ENCODE results near the gene AP1G1.
"Not testable (repeated sequence)": the region's sequence is repeated elsewhere in the genome, so short reads cannot be mapped to it uniquely, and the experiment has no call there.

Gene AP1G1

DNA sequence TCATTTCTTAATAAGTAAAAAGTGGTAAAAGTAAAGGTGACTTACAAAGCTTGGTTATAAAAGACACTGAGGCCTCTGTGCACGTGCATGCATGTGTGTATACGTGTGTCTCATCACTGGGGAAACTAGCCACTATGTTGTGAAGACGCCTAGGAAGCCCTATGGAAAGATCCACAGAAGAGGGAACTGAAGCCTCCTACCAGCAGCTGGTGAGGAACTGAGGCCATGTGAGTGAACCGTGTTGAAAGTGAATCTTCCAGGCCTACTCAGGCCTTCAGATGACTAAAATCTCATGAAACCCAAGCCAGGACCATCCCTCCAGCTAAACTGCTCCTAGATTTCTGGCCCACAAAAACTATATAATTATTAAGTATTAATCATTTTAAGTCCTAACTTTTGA lies 107.8 kb downstream of the AP1G1 start:
- DNase-seq (no peak), ATAC-seq (replicated peaks) (no peak)
- Mint-ChIP-seq H3K36me3 (ENCODE audit: insufficient read depth) (peaks cover 10% of the 10 kb centered on the region), H3K4me3 (no peak overlapping the region), H3K27ac (no peak overlapping the region), H3K9me3 (no peaks in the 10 kb centered on the region), H3K4me1 (ENCODE audit: low read depth in 2 of 2) (peaks cover 0 to 4% of the 10 kb centered on the region in 2 donors), H3K27me3 (no peaks in the 10 kb centered on the region)

DNA sequence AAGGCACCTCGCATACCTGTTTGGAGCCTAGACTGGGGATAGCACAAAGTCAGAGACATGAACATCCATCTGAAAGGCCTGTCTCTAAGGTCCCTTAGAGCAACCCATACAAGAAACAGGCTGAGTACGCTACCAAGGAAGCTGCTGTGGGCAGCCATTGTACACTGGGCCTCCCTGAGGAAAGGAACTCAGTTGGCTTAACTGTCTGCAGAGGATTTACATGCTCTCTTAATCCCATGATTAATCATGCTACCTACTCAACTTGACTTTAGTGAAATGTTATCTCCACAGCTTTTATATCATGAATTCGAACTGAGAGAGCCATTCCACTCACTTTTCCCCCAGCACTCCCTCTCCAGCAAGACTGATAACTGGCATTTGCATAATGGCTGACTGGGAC lies 110.1 kb downstream of the AP1G1 start:
- no peak for DNase-seq
- ATAC-seq (replicated peaks) = no peak
- no peak overlapping the region for H3K27ac Mint-ChIP-seq
- no peaks in the 10 kb centered on the region for H3K27me3 Mint-ChIP-seq
- H3K4me3 Mint-ChIP-seq = no peak overlapping the region
- H3K4me1 Mint-ChIP-seq (ENCODE audit: low read depth in 2 of 2) = peaks cover under 1% of the 10 kb centered on the region in 2 donors
- no peaks in the 10 kb centered on the region for H3K9me3 Mint-ChIP-seq
- H3K36me3 Mint-ChIP-seq (ENCODE audit: insufficient read depth) = peaks cover 7% of the 10 kb centered on the region

GRCh38 chr16:71693164-71693563 lies 115.5 kb downstream of the AP1G1 start:
- H3K36me3 Mint-ChIP-seq (ENCODE audit: insufficient read depth) = peaks cover 13% of the 10 kb centered on the region
- ATAC-seq (replicated peaks) (no peak), DNase-seq (no peak)
- H3K27ac Mint-ChIP-seq = no peak overlapping the region
- H3K9me3 Mint-ChIP-seq = no peaks in the 10 kb centered on the region
- H3K4me1 Mint-ChIP-seq (ENCODE audit: low read depth in 2 of 2) = peaks cover 4 to 5% of the 10 kb centered on the region in 2 donors
- H3K4me3 Mint-ChIP-seq = no peak overlapping the region
- no peaks in the 10 kb centered on the region for H3K27me3 Mint-ChIP-seq

DNA sequence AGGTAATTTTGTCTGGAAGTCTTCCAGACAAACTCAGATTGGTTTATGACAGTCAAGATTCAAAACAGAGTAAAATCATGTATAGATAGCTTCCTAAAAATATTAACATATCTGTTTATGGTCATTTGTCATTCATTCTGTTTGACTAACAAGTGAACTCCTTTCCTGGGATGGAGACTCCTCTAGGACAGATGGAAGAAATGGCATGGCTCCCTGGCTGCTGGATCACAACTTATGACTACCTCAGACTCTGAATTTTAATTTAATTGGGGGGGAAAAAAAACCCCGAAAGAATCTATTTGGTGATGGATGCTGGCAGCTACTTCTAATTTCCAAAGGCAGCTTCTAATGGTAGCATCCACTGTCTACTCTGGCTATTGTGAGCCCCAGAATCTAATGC lies 118.7 kb downstream of the AP1G1 start:
- no peak for DNase-seq
- Mint-ChIP-seq H3K27ac (no peak overlapping the region), H3K9me3 (no peaks in the 10 kb centered on the region), H3K27me3 (no peaks in the 10 kb centered on the region), H3K4me1 (ENCODE audit: low read depth in 2 of 2) (peaks cover 4 to 5% of the 10 kb centered on the region in 2 donors), H3K4me3 (no peak overlapping the region), H3K36me3 (ENCODE audit: insufficient read depth) (peaks cover 20% of the 10 kb centered on the region)
- ATAC-seq (replicated peaks) = no peak

GRCh38 chr16:71687861-71688260 lies 120.8 kb downstream of the AP1G1 start:
- H3K4me1 Mint-ChIP-seq (ENCODE audit: low read depth in 2 of 2) = no peaks in the 10 kb centered on the region
- H3K4me3 Mint-ChIP-seq = no peak overlapping the region
- H3K27ac Mint-ChIP-seq = no peak overlapping the region
- no peak for ATAC-seq (replicated peaks)
- DNase-seq = no peak
- H3K9me3 Mint-ChIP-seq = no peaks in the 10 kb centered on the region
- peaks cover 33% of the 10 kb centered on the region for H3K36me3 Mint-ChIP-seq (ENCODE audit: insufficient read depth)
- H3K27me3 Mint-ChIP-seq = no peaks in the 10 kb centered on the region

DNA sequence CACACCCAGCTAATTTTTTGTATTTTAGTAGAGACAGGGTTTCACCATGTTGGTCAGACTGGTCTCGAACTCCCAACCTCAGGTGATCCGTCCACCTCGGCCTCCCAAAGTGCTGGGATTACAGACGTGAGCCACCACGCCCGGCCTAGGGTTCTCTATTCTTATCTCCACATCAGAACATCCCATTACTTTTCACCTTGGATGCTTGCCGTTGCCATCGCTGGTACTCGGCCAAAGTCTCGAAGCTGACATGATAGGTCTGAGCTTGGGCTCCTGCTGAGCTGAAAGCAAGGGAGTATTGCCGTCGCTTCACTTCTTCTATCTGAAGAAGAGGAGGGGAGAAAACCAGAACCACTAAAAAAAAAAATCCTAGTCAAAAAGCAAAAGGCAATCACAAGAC lies 124.4 kb downstream of the AP1G1 start:
- H3K9me3 Mint-ChIP-seq; ATAC-seq (replicated peaks); H3K4me3 Mint-ChIP-seq; H3K4me1 Mint-ChIP-seq (ENCODE audit: low read depth in 2 of 2); H3K27me3 Mint-ChIP-seq; DNase-seq: not testable (repeated sequence)
- peaks cover 29% of the 10 kb centered on the region for H3K36me3 Mint-ChIP-seq (ENCODE audit: insufficient read depth)
- H3K27ac Mint-ChIP-seq = peak overlapping the region in 1 of 2 donors; percentile 71

DNA sequence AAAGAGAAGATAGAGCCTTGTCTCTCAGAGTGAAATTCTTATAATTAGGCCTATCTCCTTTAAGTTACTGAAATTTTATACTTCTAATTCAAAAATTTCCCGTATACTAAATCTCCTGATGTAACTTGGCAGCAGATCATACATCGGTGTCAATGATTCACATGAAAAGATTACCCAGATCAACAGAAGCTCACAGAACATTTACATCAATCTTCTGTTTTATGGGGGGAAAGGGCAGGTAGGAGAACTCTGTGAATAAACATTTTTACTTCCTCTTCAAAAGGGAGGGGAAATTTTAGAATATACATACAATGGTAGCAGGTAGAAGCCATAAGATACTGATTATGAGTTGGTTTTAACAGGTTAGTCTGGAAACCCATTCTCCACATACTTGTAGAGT lies 127.3 kb downstream of the AP1G1 start:
- DNase-seq (no peak), ATAC-seq (replicated peaks) (no peak)
- Mint-ChIP-seq H3K27me3 (no peaks in the 10 kb centered on the region), H3K27ac (no peak overlapping the region), H3K4me3 (no peak overlapping the region), H3K4me1 (ENCODE audit: low read depth in 2 of 2) (no peaks in the 10 kb centered on the region), H3K9me3 (no peaks in the 10 kb centered on the region), H3K36me3 (ENCODE audit: insufficient read depth) (peaks cover 23% of the 10 kb centered on the region)
